ENCODE results near the gene TMEM222.
A peak's percentile ranks its signal among the peaks of the same experiment; 100 is the strongest.

The TMEM222 gene

DNA sequence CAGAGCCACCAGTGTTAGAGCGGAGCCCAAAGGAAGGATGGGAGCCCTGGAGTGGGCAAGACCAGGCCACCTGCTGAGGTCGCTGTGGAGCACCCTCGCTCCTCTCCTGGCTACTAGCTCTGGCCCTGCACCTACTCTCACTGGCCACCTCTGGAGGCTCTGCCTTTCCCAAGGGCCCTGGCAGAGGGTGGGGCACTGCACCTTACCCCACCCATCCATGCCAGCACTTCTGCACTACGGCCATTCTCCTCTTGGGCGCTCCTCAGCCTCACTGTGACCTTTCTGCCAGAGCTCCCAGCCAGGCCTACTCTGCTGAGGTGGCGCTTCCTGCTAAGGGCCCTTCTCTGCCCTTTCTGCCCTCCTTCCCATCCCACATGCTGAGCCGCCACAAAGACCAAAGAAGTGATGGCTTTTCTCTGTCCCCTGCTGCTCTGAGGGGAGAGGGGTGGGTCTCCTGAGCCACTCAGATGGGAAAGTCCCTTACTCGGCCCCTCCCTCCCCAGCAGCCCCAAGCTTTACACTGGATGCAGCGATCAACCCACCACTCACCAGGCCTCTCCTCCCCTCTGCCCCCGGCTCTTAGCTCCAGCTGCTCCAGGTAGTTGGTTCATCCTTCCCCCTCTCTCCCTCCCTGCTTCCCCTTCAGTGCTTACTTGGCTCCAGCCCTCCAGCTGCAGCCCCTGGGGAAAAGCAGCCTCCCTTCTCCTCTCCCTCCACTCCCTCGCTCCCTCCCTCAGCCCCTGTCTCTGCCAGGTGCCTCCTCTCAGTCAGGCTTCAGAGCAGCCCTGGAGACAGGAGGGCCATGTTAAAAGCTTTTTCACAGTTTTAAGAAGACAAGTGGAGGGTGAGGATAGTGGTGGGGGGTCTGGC, 14.8 kb upstream of the TMEM222 start:
- DNase-seq = peak; percentile 60

DNA sequence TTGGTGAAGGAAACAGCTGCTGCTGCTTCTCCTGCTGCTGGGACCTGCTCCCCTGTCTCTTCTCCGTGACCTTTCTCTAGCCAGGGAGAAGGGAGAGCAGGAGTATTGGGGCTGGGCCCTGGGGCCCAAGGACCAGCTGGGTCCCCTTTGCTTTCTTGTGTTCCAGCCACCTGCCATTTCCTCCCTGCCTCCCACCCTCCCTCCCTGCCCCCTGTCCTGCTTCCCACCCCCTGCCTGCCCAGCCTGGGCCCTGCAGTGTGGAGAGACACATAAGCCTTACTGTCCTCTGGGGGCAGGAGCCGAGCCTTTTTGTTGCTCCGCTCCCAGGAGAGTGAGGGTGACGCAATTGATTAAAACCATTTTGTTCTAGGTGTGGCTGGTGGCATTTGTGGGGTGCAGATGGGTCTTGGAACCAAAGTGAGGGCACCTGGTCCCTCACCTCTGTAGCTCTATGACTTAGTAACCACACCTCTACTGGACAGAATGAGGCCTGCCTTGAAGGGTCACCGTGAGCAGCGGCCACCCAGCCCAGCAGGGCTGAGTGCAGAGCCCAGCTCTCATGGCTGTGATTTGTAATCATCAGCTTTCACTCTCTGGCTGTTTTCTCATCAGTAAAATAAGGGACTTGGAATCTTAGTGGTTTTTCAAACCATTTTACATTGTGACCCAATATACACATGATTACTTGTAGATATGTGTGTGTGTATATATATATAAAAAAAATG, 13.9 kb upstream of the TMEM222 start:
- DNase-seq = peak; percentile 86

DNA sequence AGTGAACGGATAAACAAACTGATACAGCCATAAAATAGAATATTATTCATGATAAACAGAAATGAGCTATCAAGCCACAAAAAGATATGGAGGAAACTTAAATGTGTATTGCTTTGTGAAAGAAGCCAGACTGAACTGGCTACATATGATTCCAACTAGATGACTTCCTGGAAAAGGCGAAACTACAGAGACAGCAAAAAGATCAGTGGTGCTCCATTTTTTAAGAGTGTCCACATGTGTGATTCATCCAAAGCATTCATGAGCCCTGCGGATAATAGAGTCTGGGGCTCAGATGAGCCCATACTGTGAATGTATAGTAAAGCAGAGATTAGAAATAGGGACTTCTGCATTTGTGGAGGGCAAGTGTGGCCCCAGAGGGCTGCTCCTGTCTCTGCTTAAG, 7.8 kb upstream of the TMEM222 start:
- DNase-seq = no peak

DNA sequence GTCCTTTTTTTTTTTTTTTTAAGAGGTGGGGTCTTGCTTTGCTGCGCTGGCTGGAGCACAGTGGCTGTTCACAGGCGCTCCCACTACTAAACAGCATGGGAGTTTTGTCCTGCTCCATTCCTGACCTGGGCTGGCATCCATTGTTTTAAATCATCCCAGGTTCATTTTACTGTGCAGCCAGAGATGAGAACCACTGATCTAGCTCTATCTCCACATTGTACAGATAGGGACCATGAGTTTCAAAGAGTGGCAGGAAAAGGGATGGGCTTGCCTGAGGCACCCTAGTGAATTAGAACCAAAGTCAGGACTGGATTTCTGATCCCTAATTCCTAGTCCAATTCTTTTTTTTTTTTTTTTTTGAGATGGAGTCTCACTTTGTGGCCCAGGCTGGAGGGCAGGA, 7.2 kb upstream of the TMEM222 start:
- no peak for DNase-seq

DNA sequence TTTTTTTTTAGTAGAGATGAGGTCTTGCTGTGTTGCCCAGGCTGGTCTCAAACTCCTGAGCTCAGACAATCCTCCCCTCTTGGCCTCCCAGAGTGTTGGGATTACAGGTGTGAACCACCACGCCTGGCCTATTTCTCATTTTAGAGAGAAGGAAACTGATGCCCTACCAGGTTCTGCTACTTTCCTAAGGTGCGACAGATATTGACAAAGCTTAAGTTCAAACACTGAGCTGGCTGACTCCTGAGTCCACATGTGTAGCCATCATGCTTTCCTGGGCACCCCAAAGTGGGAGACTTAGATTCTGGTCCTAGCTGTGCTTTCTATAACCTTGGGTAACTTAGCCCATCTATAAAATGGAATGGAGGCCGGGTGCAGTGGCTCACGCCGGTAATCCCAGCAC, 5.1 kb upstream of the TMEM222 start:
- DNase-seq = no peak

DNA sequence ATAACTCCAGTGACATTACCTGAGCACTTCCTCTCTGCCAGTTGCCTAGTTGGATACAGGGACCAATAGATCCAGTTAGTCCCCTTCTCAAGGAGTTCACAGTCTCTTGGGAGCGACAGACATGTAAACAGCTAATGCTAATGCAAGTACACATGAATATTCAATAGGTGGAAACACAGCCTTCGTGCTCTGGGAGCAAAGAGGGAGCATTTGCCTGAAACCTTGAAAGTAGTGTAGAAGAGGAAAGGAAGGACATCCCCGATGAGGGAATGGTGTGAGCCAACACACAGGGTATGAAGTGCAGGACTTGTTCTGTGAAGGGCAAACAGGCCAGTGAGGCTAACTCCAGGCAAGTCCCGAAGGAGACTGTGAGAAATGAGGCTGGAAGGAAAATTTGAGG, 3.8 kb upstream of the TMEM222 start:
- DNase-seq = no peak

DNA sequence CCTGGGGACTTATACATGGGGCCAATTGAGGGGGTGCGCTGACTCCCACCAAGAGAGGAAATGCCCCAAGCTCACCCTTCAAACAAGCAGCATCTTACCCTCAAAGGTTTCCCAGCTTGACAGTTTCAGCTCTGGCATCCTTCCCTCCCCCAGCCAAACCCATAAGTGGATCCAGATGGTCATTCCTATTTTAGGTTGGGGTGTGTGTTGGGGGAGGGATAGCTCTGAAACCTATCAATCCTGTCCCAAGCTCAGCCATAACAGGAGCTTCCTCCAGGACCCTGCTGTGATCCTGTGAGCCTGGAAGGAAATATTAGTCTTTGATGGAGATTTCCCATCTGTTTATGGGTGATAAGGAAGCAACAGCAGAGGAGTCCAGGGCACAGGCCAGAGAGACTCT, 3.4 kb upstream of the TMEM222 start:
- DNase-seq = peak; percentile 92

DNA sequence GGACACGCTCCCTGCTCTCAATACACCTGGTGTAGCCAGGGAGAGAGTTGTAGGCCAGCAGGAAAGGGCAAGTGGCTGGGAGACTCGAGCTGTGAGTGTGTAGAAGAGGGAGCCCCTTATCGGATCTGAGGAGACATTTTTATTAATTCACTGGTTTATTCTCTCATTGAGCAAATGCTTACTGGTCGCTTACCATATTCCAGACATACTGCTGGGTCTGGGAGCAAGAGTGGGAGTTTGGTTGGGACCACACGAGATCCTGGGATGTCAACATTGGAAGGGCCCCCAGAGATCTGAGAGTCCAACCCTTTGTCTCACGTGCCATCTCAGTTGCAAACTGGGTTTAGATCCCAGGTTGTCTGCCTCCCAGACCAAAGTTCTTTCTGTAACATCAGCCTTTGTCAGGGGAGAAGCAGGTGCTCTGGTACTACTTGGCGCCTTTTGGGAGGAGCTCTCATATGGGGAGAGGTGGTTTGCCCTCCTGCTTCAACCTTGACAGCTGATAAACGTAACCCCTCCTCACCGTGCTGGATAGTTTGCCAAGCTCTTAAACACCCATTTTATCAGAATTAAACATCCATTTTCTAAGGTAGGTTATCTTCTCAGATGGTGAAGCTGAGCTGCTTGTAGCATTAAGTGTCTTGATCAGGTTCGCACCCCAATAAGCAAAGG, 742 bp downstream of the TMEM222 start:
- DNase-seq = no peak

DNA sequence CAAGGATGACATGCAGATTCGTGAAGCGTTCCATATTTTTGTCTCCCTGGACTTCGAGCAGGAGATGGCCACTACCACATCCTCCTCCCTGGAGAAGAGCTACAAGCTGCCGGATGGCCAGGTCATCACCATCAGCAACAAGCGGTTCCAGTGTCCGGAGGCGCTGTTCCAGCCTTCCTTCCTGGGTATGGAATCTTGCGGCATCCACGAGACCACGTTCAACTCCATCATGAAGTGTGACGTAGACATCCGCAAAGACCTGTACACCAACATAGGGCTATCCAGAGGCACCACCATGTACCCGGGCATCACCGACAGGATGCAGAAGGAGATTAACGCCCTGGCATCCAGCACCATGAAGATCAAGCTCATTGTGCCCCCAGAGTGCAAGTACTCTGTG, 3.3 kb downstream of the TMEM222 start:
- no peak for DNase-seq

DNA sequence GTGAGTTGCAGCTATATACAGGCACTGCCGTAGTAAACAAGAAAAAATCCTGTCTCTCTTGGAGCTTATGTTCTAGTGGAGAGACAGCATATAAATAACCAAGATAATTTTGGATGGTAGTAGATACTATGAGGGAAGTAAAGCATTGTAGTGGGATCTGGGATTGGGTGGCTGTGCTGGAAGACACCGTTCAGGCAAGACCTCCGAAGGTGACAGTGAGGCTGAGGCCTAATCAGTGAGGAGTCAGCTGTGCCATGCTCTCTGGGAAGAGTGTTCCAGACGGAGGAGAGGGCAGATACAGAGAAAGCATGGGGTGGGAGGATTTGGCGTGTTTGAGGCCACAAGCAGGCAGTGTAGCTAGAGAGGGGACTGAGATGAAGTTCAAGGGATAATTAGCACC, 6.0 kb downstream of the TMEM222 start:
- no peak for DNase-seq

DNA sequence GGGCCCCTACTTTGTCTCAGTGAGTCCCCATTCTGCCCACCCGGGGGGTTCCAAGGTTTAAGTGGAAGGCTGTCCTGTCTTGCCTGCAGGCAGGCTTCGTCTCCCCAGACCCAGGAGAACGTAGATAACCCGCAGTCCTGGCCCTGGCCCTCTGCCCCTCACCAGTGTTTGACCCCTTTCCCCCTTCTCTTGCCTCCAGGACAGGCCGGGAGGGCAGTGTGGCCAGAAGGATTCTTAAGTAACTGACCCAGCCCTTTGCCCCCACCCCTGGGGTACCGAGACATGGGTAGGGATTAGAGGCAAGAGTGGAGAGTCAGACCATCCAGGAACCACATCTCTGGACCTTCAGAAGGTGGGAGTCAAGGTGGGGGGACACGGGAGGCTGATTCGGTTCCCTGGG, 8.8 kb downstream of the TMEM222 start:
- DNase-seq = no peak

DNA sequence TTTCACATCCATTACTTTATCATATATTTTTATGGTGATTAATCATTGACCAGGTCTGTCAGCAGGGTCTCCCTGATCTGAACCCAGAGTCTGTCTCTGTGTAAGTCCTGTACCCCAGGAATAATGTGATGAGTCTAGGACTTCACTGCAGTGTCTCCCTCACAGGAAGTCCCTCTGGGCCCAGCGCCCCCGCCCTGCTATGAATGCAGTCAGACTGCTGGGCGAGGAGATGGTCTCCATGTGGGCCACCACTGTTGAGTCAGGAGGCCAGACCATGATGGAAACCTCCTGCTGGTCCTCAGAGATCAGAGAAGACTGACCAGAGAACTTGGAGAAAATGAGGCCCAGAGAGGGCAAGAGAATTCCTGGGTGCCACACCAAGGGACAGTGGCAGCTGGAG, 9.5 kb downstream of the TMEM222 start:
- no peak for DNase-seq

DNA sequence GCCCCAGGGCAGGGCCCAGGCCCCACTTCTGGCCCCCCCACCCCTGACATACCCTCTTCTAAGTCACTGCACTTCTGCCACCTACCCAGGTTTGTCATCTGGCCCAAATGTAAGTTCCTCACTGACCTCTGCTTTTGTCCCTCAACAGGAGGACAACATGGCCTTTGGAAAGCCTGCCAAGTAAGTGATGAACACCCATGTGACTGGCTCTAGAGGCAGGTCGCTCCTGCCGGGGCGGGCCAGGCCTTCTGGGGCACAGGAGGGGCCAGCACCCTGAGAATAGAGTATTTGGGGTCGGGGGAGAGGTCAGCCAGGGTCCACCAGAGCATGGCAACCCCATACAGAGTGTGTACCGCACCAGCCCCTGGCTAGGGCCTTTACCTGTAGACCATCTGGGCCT, 10.0 kb downstream of the TMEM222 start:
- no peak for DNase-seq

DNA sequence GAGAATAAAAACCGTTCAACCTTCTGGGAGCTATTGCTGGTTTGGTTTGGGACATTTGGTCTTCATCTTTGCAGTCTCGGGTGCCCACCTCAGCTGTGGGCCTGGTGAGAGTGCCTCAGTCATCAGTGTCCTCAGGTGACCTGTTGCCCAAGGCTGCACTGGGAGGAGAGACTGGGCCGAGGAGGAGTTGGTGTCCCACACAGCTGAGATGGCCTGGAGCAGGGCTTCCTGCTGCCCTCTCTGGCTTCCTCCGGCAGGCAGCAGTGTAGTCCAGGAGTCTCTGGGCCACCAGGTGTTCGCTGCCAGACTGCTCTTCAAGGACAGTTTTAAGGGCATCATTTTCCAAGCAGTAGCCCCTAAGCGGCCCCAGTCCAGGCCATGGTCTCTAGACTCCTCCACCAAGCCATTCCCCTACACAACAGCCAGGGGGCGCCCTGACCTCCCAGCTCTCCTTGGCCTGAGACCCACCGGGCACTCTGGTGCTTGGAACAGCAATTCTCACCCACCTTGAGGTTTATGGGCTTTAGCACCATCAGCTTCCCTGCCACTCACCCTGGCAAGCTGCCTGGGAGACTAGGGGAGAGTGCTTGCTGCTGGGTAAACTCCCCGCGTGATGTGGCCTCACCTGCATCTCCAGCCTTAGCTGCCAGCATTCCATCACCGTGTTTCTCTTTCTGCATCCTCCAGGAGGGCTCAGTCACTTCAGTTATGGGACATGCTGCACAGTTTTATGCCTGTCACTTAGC, 10.7 kb downstream of the TMEM222 start:
- DNase-seq = no peak

DNA sequence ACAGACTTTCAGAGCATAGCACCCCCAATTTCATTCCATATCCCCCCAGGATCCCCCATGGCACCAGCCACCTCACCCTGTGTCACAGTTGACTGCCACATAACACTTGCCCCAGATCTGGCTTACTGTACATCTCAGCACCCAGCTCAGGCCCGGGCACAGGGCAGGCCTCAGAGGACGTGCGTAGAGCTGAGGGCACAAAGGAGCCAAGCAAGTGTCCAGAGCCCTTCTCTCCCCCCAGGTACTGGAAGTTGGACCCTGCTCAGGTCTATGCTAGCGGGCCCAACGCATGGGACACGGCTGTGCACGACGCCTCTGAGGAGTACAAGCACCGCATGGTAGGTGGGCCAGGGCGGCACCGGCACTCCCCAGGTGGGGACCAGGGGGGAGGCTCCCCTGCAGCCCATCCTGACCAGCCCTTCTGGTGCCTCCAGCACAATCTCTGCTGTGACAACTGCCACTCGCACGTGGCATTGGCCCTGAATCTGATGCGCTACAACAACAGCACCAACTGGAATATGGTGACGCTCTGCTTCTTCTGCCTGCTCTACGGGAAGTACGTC, 11.8 kb downstream of the TMEM222 start:
- DNase-seq = no peak

DNA sequence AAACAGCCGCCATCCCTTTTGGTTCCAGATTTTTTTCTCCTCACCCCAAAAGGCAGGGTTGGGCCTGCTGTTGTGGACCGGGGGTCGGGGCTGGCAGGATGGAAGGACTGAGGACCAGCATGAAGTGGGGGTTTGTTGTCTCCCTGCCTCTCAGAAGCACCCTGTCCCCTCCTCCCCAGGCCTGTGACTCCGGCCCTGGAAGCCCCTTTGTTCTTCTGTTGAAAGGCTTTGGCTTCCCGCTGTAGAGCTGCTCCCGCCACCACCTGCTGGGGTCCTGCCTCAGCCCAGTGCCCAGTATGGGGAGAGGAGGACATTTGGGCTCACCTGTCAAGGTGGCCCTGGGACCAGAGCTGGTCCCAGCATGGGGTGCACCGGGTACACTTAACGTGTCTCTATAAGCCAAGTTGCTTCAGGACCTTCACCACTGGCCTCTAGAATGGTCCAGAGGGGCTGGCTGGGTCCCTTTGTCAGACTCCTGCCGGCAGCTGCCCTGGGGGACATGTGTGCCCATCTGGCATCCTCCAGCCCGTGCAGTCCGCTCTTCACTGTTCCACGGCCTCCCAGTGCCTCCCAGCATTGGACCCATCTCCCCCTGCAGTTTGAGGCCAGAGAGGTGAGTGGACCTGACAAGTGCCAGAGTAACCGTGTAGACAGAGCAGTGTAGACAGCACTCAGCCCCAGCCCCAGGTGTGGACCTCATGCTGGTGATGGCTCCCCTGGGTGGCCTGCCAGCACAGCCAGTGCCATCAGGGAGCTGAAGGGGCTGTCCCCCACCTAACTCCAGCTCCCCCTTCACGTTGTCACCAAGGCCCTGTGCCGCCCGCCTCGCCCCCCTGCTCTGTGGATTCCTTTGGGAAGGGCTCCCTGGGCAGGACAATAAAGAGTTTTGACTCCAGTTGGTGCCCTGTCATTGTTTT, 13.8 kb downstream of the TMEM222 start:
- no peak for DNase-seq

DNA sequence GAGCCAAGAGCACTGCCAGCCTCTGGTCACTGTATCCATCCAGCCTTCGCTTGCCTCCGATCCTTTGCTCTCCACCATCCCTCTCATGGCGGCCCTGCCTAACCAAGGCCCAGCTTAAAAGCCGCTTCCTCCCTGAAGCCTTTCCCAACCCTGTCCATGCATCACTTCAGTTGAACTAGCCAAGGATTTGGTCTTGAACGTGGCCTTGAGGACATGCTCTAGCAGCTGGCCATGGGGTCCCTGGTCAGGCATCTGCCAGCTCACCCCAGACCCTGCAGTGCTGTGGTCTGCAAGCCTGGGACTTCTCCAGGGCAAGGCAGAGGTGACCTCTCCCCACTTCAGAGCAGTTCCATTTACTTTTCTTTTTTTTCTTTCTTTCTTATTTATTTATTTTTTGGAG, 14.8 kb downstream of the TMEM222 start:
- DNase-seq = no peak

DNA sequence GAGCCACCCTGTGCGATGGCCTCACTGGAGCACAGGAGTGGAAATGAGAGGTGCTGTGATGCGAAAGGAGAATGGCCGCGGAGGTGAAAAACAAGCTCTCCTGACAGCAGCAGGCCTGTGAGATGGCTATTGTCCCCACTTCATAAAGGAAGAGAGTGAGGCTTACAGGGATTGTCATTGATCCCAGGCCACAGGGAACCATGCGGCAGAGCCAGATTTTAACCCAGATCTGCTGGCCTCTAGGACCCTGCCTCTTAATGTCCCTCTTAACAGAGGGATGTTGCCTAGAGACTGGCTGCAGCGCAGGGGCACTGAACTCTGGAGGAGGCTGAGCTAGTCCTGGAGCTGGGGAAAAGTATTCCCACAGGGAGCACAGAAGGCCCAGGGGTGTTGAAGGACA, 16.8 kb downstream of the TMEM222 start:
- DNase-seq = no peak

DNA sequence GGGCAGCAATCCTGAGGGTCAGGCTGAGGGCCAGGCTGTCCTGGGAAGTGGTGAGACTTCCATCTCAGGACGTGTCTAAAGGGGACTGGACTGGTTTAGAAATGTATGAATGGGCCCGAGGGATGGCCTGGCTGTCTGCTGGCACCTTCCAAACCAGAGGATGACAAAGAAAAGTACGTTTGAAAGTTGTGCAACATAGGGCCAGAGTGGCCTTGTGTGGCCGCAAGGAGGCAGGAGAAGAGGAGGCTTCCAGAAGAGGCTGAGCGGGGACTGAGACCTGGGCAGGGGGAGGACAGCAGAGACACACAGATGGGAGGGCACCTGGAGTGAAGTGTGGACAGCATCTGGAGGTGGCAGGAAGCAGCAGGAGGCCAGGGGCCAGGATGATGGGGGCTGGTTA, 17.2 kb downstream of the TMEM222 start:
- DNase-seq = no peak

DNA sequence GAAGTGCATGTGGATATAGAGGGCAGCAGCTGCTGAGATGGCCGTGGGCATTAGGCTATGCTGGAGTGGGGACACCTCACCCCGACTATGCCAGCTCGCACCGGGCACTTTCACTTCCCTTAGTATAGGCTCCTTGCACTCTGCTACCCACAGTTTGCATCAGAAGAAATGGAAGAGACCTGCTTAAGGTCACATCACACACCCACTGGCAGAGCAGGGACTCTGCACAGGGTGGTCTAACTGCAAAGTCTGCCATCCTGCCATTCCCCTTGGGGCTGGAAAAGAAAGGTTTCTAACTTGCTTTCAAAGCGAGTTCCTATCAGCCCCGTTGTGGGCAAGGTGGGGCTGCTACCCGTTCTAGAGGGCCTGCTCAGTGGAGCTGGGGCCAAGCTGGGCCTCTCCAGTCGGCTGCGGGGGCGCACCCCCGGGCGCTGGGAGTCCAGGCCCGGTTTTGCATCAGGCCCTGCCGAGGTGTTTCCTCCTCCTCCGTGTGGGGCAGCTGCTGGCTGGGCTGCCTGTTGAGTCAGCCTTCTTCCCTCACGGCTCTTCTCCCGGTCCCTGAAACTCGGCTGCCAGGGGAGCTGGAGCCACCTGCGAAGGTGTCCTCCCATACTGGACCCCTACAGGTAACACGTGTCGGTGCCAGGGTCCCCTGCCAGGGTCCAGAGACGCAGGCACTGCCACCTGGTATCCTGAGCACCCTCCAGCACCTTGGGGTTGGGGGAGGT, 19.7 kb downstream of the TMEM222 start, which contains the start of gene SYTL1:
Gene SYTL1, plus strand, starts transcription at position 498 of the 728 bp plus-strand sequence. CDS start 3,313 bp downstream, outside the sequence.
- DNase-seq = no peak

DNA sequence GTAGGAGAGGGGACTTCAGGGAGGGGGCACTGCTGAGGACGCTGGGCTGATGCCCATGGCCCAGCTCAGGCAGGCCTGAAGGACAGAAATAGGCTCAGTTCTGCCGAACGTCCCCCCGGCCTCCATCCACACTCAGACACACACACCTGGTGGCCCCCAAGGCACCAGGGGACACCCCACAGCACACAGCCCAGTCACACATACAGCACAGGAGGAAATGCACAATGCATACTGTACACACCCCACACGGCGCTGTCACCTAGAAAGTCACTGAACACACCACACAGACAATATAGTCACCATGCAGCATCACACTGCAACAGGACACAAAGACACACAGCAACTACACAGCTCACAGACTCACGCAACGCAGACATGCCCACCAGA, 20.4 kb downstream of the TMEM222 start:
- DNase-seq = no peak
